ENCODE measurements around the gene BAG2.

Gene BAG2

GRCh38 chr6:57177545-57178265, 5.6 kb downstream of the BAG2 start:
- no peak for DNase-seq

- DNase-seq, result no peak
These were observed 8.5 kb downstream of the BAG2 start for GRCh38 chr6:57180596-57180995.

- no peak for DNase-seq
These were observed 9.9 kb downstream of the BAG2 start for GRCh38 chr6:57182017-57182432.

- no peak for DNase-seq
These were observed 11.2 kb downstream of the BAG2 start for GRCh38 chr6:57183336-57183735.

GRCh38 chr6:57190140-57190539, 18.0 kb downstream of the BAG2 start:
- DNase-seq, result peak; percentile 56

GRCh38 chr6:57193177-57193576, 21.1 kb downstream of the BAG2 start:
- peak; percentile 63 for DNase-seq

GRCh38 chr6:57195457-57195856, 23.3 kb downstream of the BAG2 start:
- DNase-seq, result no peak

- no peak for DNase-seq
These were observed 27.0 kb downstream of the BAG2 start for GRCh38 chr6:57198926-57199636.

- DNase-seq, result no peak
These were observed 29.6 kb downstream of the BAG2 start for GRCh38 chr6:57201718-57202117.

- no peak for DNase-seq
These were observed 33.6 kb downstream of the BAG2 start for GRCh38 chr6:57205550-57206328.

GRCh38 chr6:57207141-57207540, 35.0 kb downstream of the BAG2 start:
- DNase-seq, result no peak

GRCh38 chr6:57207872-57208271, 35.7 kb downstream of the BAG2 start:
- DNase-seq, result no peak

GRCh38 chr6:57209030-57209429, 36.9 kb downstream of the BAG2 start:
- no peak for DNase-seq

GRCh38 chr6:57210060-57210459, 37.9 kb downstream of the BAG2 start:
- DNase-seq, result no peak

GRCh38 chr6:57215260-57215659, 43.1 kb downstream of the BAG2 start:
- DNase-seq, result no peak

- no peak for DNase-seq
These were observed 44.3 kb downstream of the BAG2 start for GRCh38 chr6:57216235-57217101.

GRCh38 chr6:57217270-57217669, 45.1 kb downstream of the BAG2 start:
- DNase-seq, result no peak

GRCh38 chr6:57220083-57220703, 48.1 kb downstream of the BAG2 start:
- DNase-seq, result no peak

- no peak for DNase-seq
These were observed 49.2 kb downstream of the BAG2 start for GRCh38 chr6:57221191-57221935.

- DNase-seq, result peak; percentile 40
These were observed 50.0 kb downstream of the BAG2 start, which contains the start of gene RAB23 for GRCh38 chr6:57221936-57222742. TSS of gene RAB23 (minus strand) at chr6:57222307. CDS start at chr6:57210380, 11,927 bp downstream.

- DNase-seq, result no peak
These were observed 50.6 kb downstream of the BAG2 start for GRCh38 chr6:57222743-57223077.
